ENCODE results near the gene LRFN4.

DNA sequence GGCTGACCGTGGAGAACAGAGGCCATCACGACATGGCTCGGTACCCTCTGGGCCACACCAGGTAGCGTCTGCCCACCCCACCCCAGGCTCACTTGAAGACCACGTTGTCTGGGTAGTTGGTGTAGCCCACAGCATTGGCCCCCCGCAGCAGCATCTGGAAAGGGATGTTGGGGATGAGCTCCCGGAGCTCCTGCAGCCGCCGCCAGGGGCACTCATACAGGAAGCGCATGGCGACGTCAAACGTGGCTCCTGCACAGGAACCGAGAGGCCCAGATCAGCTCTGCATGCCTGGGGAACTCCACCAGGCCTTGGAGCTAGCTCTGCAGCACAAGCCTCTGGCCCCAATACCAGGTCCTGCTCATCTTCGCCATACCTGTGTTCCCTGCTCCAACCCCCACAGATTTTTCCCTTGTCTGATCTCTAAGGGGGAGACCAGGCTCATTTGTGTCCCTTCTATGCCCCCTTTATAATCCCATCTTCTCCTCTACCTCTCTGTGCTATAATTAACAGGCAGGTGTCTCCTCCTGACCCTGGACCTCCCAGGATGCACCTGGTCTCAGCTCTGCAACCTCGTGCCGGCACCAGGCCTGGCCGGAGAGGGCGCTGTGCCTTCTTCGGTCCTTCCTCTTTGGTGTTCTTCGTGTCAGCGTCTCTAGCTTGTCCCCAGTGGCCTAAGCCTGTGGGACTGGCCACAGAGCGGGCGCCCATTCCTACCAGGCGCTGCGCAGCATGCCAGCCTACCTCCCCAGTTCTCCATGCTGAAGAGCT, 5.0 kb upstream of the LRFN4 start:
- TF ChIP-seq, protein P1, sequence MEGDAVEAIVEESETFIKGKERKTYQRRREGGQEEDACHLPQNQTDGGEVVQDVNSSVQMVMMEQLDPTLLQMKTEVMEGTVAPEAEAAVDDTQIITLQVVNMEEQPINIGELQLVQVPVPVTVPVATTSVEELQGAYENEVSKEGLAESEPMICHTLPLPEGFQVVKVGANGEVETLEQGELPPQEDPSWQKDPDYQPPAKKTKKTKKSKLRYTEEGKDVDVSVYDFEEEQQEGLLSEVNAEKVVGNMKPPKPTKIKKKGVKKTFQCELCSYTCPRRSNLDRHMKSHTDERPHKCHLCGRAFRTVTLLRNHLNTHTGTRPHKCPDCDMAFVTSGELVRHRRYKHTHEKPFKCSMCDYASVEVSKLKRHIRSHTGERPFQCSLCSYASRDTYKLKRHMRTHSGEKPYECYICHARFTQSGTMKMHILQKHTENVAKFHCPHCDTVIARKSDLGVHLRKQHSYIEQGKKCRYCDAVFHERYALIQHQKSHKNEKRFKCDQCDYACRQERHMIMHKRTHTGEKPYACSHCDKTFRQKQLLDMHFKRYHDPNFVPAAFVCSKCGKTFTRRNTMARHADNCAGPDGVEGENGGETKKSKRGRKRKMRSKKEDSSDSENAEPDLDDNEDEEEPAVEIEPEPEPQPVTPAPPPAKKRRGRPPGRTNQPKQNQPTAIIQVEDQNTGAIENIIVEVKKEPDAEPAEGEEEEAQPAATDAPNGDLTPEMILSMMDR (IDR thresholded peaks at IDR 0.05) = no peak
- TF ChIP-seq POLR2A (IDR thresholded peaks at IDR 0.05) (no peak), POLR2AphosphoS5 (IDR thresholded peaks at IDR 0.05) (no peak)

Measured in upper lobe of left lung (tissue), 4 donors.